ENCODE data around the gene EFHC1.

DNA sequence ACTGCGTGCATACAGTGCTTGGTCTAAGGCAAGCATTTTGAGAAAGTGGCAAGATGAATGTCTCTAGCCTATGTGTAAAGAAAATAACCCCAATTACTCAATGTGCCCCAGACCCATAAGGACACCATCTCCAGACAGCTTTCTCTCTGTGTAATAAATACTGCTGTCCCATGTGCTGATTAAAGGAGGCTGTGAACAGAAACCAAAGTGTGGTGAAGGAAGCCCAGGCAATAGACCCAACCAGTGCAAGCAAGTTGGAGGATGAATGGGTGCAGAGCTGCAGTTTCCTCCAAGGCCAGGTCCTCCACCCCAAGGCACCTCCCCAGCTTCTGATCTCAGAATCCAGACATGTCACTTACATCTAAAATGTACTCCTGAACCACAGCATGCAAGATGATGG is 96.1 kb downstream of the EFHC1 start:
- TF ChIP-seq CSDC2 (CRISPR knock-in tag; IDR thresholded peaks at IDR 0.05) (no peak), SNAI2 (CRISPR knock-in tag; IDR thresholded peaks at IDR 0.05) (no peak), GLIS3 (CRISPR knock-in tag; IDR thresholded peaks at IDR 0.05) (no peak), CSRNP3 (CRISPR knock-in tag; IDR thresholded peaks at IDR 0.05) (no peak), TCF4 (CRISPR knock-in tag; IDR thresholded peaks at IDR 0.05; ENCODE audit: borderline replicate concordance) (no peak), ZFP30 (CRISPR knock-in tag; IDR thresholded peaks at IDR 0.05) (no peak), ZC3H10 (CRISPR knock-in tag; IDR thresholded peaks at IDR 0.05) (no peak), BACH2 (CRISPR knock-in tag; IDR thresholded peaks at IDR 0.05; ENCODE audit: borderline replicate concordance) (no peak)
- TF ChIP-seq, protein P1, sequence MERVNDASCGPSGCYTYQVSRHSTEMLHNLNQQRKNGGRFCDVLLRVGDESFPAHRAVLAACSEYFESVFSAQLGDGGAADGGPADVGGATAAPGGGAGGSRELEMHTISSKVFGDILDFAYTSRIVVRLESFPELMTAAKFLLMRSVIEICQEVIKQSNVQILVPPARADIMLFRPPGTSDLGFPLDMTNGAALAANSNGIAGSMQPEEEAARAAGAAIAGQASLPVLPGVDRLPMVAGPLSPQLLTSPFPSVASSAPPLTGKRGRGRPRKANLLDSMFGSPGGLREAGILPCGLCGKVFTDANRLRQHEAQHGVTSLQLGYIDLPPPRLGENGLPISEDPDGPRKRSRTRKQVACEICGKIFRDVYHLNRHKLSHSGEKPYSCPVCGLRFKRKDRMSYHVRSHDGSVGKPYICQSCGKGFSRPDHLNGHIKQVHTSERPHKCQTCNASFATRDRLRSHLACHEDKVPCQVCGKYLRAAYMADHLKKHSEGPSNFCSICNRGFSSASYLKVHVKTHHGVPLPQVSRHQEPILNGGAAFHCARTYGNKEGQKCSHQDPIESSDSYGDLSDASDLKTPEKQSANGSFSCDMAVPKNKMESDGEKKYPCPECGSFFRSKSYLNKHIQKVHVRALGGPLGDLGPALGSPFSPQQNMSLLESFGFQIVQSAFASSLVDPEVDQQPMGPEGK (CRISPR knock-in tag; IDR thresholded peaks at IDR 0.05; ENCODE audit: borderline replicate concordance) = no peak
